H1 (cell line): ENCODE results near the gene POU5F1. TPM values are rescaled to one million over a fixed set of nuclear protein-coding genes. Genes with fewer than 3 reads are reported as not detected.

Experiments used
- CEBPB ChIP-seq: IDR thresholded peaks from 2 replicates; pipeline ENCODE4 v1.6.1; 2012; ENCODE audit warnings: low read depth, low read length
- CREB1 ChIP-seq: IDR thresholded peaks from 2 replicates; pipeline ENCODE4 v1.6.1; 2012; ENCODE audit warnings: inconsistent platforms
- SIRT6 ChIP-seq: IDR thresholded peaks from one replicate; pipeline ENCODE4 v1.7.1; 2012; ENCODE audit warnings: low read length, inconsistent platforms
- TAF7 ChIP-seq: optimal IDR thresholded peaks from 2 replicates; pipeline ENCODE3; 2011; ENCODE audit warnings: low read depth, mild to moderate bottlenecking, inconsistent platforms, low read length, moderate library complexity, borderline replicate concordance
- polyA plus RNA-seq, 7 experiments: library from polyadenylated mRNA; depleted of rRNA in 3 of 7; stranded (reverse) in 5 of 7; unstranded in 2 of 7; fragments of >200 nt in 5 of 7; fragments of 200-250 nt in 2 of 7; gene quantifications; 1 replicate in 5 of 7; 2 replicates in 1 of 7; 4 replicates in 1 of 7; pipeline versions ENCODE4 v1.2.1 to v1.2.3, GENCODE V29; 2011 to 2013; ENCODE audit warnings: missing spikeins in 2 of 7, mixed read lengths in 2 of 7
- total RNA-seq: library from RNA; stranded (reverse); fragmentation: NEBNext Ultra II Directional; extraction: Animal tissue kit (Norgen Biotek cat#: 25700); gene quantifications from 2 replicates; pipeline ENCODE4 v1.2.1, GENCODE V29; 2021
- TF ChIP-seq, protein P1 (sequence below): IDR thresholded peaks from 2 replicates; pipeline ENCODE4 v1.6.1; 2012; ENCODE audit warnings: low read length, inconsistent platforms
- TF ChIP-seq, protein P2 (sequence below), 3 experiments: IDR thresholded peaks; 1 replicate in 2 of 3; 2 replicates in 1 of 3; pipeline versions ENCODE4 v1.5.1 to v1.6.1; 2011; ENCODE audit warnings: low read length in 3 of 3, mild to moderate bottlenecking in 3 of 3, inconsistent platforms in 2 of 3, low read depth in 1 of 3, moderate library complexity in 1 of 3; ENCODE audit not compliant: insufficient read depth in 1 of 3; ENCODE audit errors: control extremely low read depth in 1 of 3
- TF ChIP-seq, protein P3 (sequence below): IDR thresholded peaks from 2 replicates; pipeline ENCODE4 v1.6.1; 2011; ENCODE audit warnings: low read length, improper control_type of control experiment

The POU5F1 gene
- total and polyA plus RNA-seq, 2 of the 8 experiments (the other 6 are each of a cell fraction or from before 2014, with no cell fraction given): 2,437 to 2,526 TPM

DNA sequence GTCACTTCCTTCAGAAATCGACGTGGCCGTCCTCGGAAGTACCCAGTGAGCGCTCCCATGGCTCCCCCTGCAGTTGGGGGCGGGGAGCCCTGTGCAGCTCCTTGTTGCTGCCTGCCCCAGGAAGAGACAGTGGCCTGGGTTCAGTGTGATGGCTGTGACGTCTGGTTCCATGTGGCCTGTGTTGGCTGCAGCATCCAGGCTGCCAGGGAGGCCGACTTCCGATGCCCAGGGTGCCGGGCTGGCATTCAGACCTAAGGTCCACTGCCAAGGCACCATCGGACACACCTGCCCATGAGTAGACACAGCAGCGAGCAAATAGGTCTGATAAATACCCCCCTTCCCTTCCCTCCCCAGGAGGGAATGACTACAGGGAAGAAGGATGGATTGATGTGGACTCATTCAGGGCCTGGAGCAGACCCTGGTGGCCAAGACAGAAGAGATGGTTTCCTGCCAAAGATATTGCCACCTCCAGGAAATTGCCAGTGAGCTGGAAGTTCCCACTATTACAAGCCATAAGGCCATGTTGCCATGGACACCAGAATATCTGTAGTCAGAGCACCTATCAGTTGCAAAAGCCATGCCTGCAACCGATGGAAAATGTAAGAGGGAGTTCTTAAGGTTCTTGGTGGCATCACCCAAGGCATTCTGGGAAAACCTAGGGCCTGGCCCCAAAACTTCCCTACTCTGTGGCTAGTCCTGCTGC is 7.9 kb downstream of the POU5F1 start (continued):
- TF ChIP-seq, protein P1, sequence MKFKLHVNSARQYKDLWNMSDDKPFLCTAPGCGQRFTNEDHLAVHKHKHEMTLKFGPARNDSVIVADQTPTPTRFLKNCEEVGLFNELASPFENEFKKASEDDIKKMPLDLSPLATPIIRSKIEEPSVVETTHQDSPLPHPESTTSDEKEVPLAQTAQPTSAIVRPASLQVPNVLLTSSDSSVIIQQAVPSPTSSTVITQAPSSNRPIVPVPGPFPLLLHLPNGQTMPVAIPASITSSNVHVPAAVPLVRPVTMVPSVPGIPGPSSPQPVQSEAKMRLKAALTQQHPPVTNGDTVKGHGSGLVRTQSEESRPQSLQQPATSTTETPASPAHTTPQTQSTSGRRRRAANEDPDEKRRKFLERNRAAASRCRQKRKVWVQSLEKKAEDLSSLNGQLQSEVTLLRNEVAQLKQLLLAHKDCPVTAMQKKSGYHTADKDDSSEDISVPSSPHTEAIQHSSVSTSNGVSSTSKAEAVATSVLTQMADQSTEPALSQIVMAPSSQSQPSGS: peak; percentile 32; the same call in 1 of the 2 replicates
- no peak for TF ChIP-seq CEBPB
- TF ChIP-seq, protein P2, sequence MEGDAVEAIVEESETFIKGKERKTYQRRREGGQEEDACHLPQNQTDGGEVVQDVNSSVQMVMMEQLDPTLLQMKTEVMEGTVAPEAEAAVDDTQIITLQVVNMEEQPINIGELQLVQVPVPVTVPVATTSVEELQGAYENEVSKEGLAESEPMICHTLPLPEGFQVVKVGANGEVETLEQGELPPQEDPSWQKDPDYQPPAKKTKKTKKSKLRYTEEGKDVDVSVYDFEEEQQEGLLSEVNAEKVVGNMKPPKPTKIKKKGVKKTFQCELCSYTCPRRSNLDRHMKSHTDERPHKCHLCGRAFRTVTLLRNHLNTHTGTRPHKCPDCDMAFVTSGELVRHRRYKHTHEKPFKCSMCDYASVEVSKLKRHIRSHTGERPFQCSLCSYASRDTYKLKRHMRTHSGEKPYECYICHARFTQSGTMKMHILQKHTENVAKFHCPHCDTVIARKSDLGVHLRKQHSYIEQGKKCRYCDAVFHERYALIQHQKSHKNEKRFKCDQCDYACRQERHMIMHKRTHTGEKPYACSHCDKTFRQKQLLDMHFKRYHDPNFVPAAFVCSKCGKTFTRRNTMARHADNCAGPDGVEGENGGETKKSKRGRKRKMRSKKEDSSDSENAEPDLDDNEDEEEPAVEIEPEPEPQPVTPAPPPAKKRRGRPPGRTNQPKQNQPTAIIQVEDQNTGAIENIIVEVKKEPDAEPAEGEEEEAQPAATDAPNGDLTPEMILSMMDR (IDR thresholded peaks at IDR 0.05; ENCODE audit: control extremely low read depth in 1 of 3, insufficient read depth in 1 of 3, low read depth in 1 of 3, low read length in 3 of 3): peak; percentile 24 to 40 (median 36); a peak in 3 of 4 replicates
- no peak for TF ChIP-seq TAF7
- no peak for TF ChIP-seq SIRT6
- TF ChIP-seq, protein P3, sequence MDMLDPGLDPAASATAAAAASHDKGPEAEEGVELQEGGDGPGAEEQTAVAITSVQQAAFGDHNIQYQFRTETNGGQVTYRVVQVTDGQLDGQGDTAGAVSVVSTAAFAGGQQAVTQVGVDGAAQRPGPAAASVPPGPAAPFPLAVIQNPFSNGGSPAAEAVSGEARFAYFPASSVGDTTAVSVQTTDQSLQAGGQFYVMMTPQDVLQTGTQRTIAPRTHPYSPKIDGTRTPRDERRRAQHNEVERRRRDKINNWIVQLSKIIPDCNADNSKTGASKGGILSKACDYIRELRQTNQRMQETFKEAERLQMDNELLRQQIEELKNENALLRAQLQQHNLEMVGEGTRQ: no peak
- TF ChIP-seq CREB1: 0 out of 2 replicates have a peak, but pooled peaks have one; percentile 8
